B cell (primary cell): ENCODE data around the gene AMT. TPM values are rescaled to one million over a fixed set of nuclear protein-coding genes. Genes with fewer than 3 reads are reported as not detected.

Experiments used
- ATAC-seq: fragments of 200-7000 bp; cut with Tn5 transposase; one replicate; pipeline ENCODE4 v1.10.0; 2021; ENCODE audit warnings: low read depth, mild to moderate bottlenecking, moderate number of reproducible peaks, moderate library complexity
- CTCF ChIA-PET: fragments of 350-600 bp; sonication (Branson Sonifier 250); formaldehyde crosslinking; loops from one replicate; lab custom pipeline; 2021; ENCODE audit warnings: antibody characterized with exemption, inconsistent platforms; lab: Charles Lee
- POLR2A ChIA-PET: fragments of 350-600 bp; sonication (Branson Sonifier 250); formaldehyde crosslinking; loops from one replicate; lab custom pipeline; 2021; ENCODE audit warnings: antibody characterized with exemption; lab: Charles Lee
- DNase-seq: peaks from one replicate; pipeline ENCODE4 v3.0.0; 2013
- H2AFZ ChIP-seq: 2 replicates; pipeline ENCODE4 v1.6.1; 2012; ENCODE audit warnings: mild to moderate bottlenecking, low read depth, low read length; ENCODE audit not compliant: insufficient read depth, poor library complexity, severe bottlenecking
- H3K27ac ChIP-seq, 2 donors: 1 replicate in 1 of 2; 2 replicates in 1 of 2; pipeline ENCODE4 v1.5.1; 2012 to 2013; ENCODE audit warnings: low read length in 2 of 2, mild to moderate bottlenecking in 2 of 2, moderate library complexity in 1 of 2
- H3K27me3 ChIP-seq, 4 experiments: fragments of 200-600 bp in 1 of 4; sonication (generic) in 1 of 4; replicated peaks in 1 of 4; 1 replicate in 2 of 4; 2 replicates in 2 of 4; pipeline versions ENCODE4 v1.6.1 to v1.7.0; 2013 to 2016; ENCODE audit warnings: low read length in 3 of 4, mild to moderate bottlenecking in 2 of 4, mixed read lengths in 1 of 4, moderate library complexity in 1 of 4; ENCODE audit not compliant: insufficient read depth in 4 of 4, control insufficient read depth in 3 of 4; ENCODE audit errors: control extremely low read depth in 1 of 4
- H3K36me3 ChIP-seq, 2 experiments: replicated peaks in 1 of 2; 1 replicate in 1 of 2; 2 replicates in 1 of 2; pipeline versions ENCODE4 v1.6.1 to v1.7.1; 2013; ENCODE audit warnings: low read length in 1 of 2; ENCODE audit not compliant: insufficient read depth in 2 of 2, control insufficient read depth in 1 of 2; ENCODE audit errors: control extremely low read depth in 1 of 2, extremely low read depth in 1 of 2
- H3K4me1 ChIP-seq, 2 donors: fragments of 200-600 bp in 1 of 2; sonication (generic) in 1 of 2; 1 replicate in 1 of 2; 2 replicates in 1 of 2; pipeline versions ENCODE4 v1.5.1 to v1.6.1; 2013 to 2017; ENCODE audit warnings: low read length in 2 of 2; ENCODE audit not compliant: control insufficient read depth in 2 of 2, insufficient read depth in 2 of 2
- H3K4me2 ChIP-seq: replicated peaks from 2 replicates; pipeline ENCODE3; 2012; ENCODE audit warnings: mild to moderate bottlenecking, low read depth, low read length; ENCODE audit not compliant: poor library complexity, severe bottlenecking
- H3K4me3 ChIP-seq, 5 experiments: fragments of 200-600 bp in 1 of 5; sonication (generic) in 1 of 5; 1 replicate in 3 of 5; 2 replicates in 2 of 5; pipeline versions ENCODE4 v1.5.1 to v1.7.0; 2011 to 2016; ENCODE audit warnings: low read length in 4 of 5, mild to moderate bottlenecking in 4 of 5, low read depth in 2 of 5, control low read depth in 1 of 5, moderate library complexity in 1 of 5; ENCODE audit not compliant: insufficient read depth in 1 of 5; ENCODE audit errors: control extremely low read depth in 1 of 5, extremely low read depth in 1 of 5
- H3K79me2 ChIP-seq: fragments of 200-600 bp; sonication (generic); one replicate; pipeline ENCODE4 v1.6.0; 2016; ENCODE audit warnings: low read length; ENCODE audit not compliant: control insufficient read depth, insufficient read depth
- H3K9ac ChIP-seq: fragments of 200-600 bp; sonication (generic); 2 replicates; pipeline ENCODE4 v1.6.1; 2017; ENCODE audit warnings: mild to moderate bottlenecking, low read length, moderate library complexity
- H3K9me3 ChIP-seq, 3 donors: one replicate each; pipeline versions ENCODE4 v1.6.1 to v1.7.1; 2013; ENCODE audit warnings: low read length in 2 of 3; ENCODE audit not compliant: control insufficient read depth in 2 of 3, insufficient read depth in 1 of 3; ENCODE audit errors: control extremely low read depth in 1 of 3
- H4K20me1 ChIP-seq: 2 replicates; pipeline ENCODE4 v1.6.0; 2012; ENCODE audit warnings: mild to moderate bottlenecking, low read length; ENCODE audit not compliant: insufficient read depth, control insufficient read depth, poor library complexity, severe bottlenecking
- H3K27ac Mint-ChIP-seq: one replicate; pipeline ENCODE4 v1.8.0; 2021; ENCODE audit warnings: mixed read lengths
- H3K27me3 Mint-ChIP-seq: one replicate; pipeline ENCODE4 v1.8.0; 2021; ENCODE audit warnings: mixed read lengths
- H3K4me1 Mint-ChIP-seq: one replicate; pipeline ENCODE4 v1.8.0; 2021; ENCODE audit warnings: mixed read lengths
- H3K4me3 Mint-ChIP-seq: one replicate; pipeline ENCODE4 v1.8.0; 2021; ENCODE audit warnings: mixed read lengths
- H3K9me3 Mint-ChIP-seq: one replicate; pipeline ENCODE4 v1.8.0; 2022; ENCODE audit warnings: mixed read lengths; ENCODE audit not compliant: insufficient read depth
- CTCF ChIP-seq: fragments of 200-600 bp; IDR thresholded peaks from one replicate; pipeline ENCODE4 v1.8.0; 2022; ENCODE audit warnings: antibody characterized with exemption, mild to moderate bottlenecking
- EZH2 ChIP-seq: IDR thresholded peaks from 2 replicates; pipeline ENCODE4 v1.6.1; 2012; ENCODE audit warnings: borderline replicate concordance, low read depth, mild to moderate bottlenecking, moderate library complexity, low read length; ENCODE audit not compliant: insufficient read depth, poor library complexity, severe bottlenecking
- WGBS: methylation state at CpG from one replicate; pipeline ENCODE4 v1.1.5; 2013; ENCODE audit warnings: missing lambda C conversion rate; ENCODE audit not compliant: insufficient coverage; 5-methylcytosine and 5-hydroxymethylcytosine counted together
- intact Hi-C: fragments of 100-400 bp; cut with micrococcal nuclease; formaldehyde crosslinking; loops from one replicate; pipeline ENCODE4 v1.10.0; 2022
- polyA plus RNA-seq: library from polyadenylated mRNA; depleted of rRNA; stranded (reverse); fragments of >200 nt; gene quantifications from 2 replicates; pipeline ENCODE4 v1.2.3, GENCODE V29; 2012
- total RNA-seq, 2 donors: library from RNA; stranded (reverse); fragments of 120-200 nt in 1 of 2; gene quantifications; 1 replicate in 1 of 2; 2 replicates in 1 of 2; pipeline versions ENCODE4 v1.2.3 to v1.2.4, GENCODE V29; 2013 to 2022

AMT gene
- total and polyA plus RNA-seq, 2 donors (not counting 1 experiment from before 2014, with no cell fraction given) = 14.0 to 44.0 TPM

- H3K9ac ChIP-seq = peak overlapping the region; percentile 85
- peaks cover 75% of the 10 kb centered on the region for H3K79me2 ChIP-seq
- peak overlapping the region; percentile 63 for H2AFZ ChIP-seq
- H3K36me3 ChIP-seq = peaks cover 0 to 13% of the 10 kb centered on the region in 2 experiments
- no peak for TF ChIP-seq CTCF
- TF ChIP-seq EZH2 = no peak
- peaks cover 71 to 83% of the 10 kb centered on the region in 2 donors for H3K4me1 ChIP-seq
- under 1% methylated on average over 59 of the region's 59 CpGs for WGBS
- peak overlapping the region; percentile 72 for H3K4me2 ChIP-seq
- Mint-ChIP-seq H3K9me3 (no peaks in the 10 kb centered on the region), H3K27me3 (no peaks in the 10 kb centered on the region), H3K4me1 (peaks cover 74% of the 10 kb centered on the region), H3K27ac (peak overlapping the region; percentile 96), H3K4me3 (peak overlapping the region; percentile 96)
- DNase-seq (no peak), ATAC-seq (peak; percentile 22)
- peak overlapping the region; percentile 6 to 86 (median 68) for H3K4me3 ChIP-seq
- intact Hi-C loops = loop anchor here (5.0 kb wide), 1 partner anchor 261 kb away; the partner anchor contains the start of gene APEH
- no peaks in the 10 kb centered on the region for H3K27me3 ChIP-seq
- H4K20me1 ChIP-seq = peaks cover 49% of the 10 kb centered on the region
- CTCF ChIA-PET = interaction anchor here (1.0 to 3.9 kb wide), 4 partner anchors 38 to 240 kb away, joined by 4 to 23 read pairs (median 10); partner anchors contain the start of genes KLHDC8B and USP4
- POLR2A ChIA-PET = interaction anchor here (0.8 to 3.0 kb wide), 11 partner anchors 16 to 318 kb away, joined by 3 to 45 read pairs (median 6); partner anchors contain the start of genes DAG1, GPX1, NICN1 and QRICH1
- H3K9me3 ChIP-seq = no peaks in the 10 kb centered on the region
- H3K27ac ChIP-seq = peak overlapping the region; percentile 89 to 96
These were observed 10.7 kb downstream of the AMT start for GRCh38 chr3:49411535-49411967.

DNA sequence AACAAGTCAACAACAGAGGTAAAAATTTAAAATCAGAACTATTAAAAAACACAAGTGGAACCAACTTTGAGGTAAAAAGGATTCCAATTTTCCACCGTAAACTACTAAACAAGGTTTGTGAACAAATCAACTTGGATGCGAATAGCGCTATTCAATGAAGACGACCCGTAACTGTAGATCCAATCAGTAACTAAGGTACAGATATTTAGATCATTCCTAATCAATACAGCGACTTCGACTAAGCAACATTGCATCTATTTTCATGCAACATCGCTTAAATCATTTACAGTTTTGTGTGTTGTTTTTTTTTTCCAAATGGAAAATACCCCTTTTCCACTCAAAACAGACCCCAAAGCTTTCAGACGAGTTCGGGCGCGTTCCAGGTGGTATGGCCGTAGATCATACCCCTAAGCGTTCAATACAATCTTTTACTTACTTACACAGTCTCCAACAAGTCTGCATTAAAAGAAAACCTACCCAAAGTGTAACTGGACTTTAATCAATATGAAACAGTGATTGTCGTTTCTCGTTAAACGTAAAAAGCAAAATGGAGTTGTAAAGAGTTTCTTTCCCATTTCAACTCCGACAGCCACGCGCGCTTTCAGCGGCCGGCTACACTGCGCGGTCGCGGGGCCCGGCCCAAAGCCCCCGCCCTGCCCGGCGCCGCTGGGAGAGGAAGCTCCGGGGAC is 11.3 kb downstream of the AMT start:
- ATAC-seq = no peak
- WGBS = 0% methylated on average over 17 of the region's 33 CpGs
- H3K27ac Mint-ChIP-seq = peak overlapping the region; percentile 95
- TF ChIP-seq CTCF (no peak), EZH2 (no peak)
- H3K27me3 Mint-ChIP-seq = no peaks in the 10 kb centered on the region
- H3K9ac ChIP-seq = peak overlapping the region; percentile 85
- POLR2A ChIA-PET = interaction anchor here (0.8 to 3.0 kb wide), 8 partner anchors 17 to 72 kb away, joined by 3 to 45 read pairs (median 10); partner anchors contain the start of genes DAG1, GPX1, NICN1 and USP4
- peaks cover 0 to 13% of the 10 kb centered on the region in 2 experiments for H3K36me3 ChIP-seq
- peak overlapping the region; percentile 63 for H2AFZ ChIP-seq
- no peaks in the 10 kb centered on the region for H3K9me3 Mint-ChIP-seq
- peak overlapping the region; percentile 89 to 96 for H3K27ac ChIP-seq
- peaks cover 51% of the 10 kb centered on the region for H4K20me1 ChIP-seq
- CTCF ChIA-PET = interaction anchor here (1.7 to 3.9 kb wide), 3 partner anchors 38 to 71 kb away, joined by 4 to 23 read pairs (median 15); partner anchors contain the start of gene USP4
- H3K4me1 ChIP-seq = peaks cover 71 to 82% of the 10 kb centered on the region in 2 donors
- H3K9me3 ChIP-seq = no peaks in the 10 kb centered on the region
- no peaks in the 10 kb centered on the region for H3K27me3 ChIP-seq
- peaks cover 73% of the 10 kb centered on the region for H3K4me1 Mint-ChIP-seq
- no peak for DNase-seq
- peak overlapping the region; percentile 96 for H3K4me3 Mint-ChIP-seq
- peak overlapping the region; percentile 72 for H3K4me2 ChIP-seq
- intact Hi-C loops = loop anchor here (5.0 kb wide), 1 partner anchor 261 kb away; the partner anchor contains the start of gene APEH
- peak overlapping the region; percentile 64 to 96 (median 74) for H3K4me3 ChIP-seq
- peaks cover 81% of the 10 kb centered on the region for H3K79me2 ChIP-seq
